ENCODE data around the gene ABCD3. TPM values are rescaled to one million over a fixed set of nuclear protein-coding genes. Genes with fewer than 3 reads are reported as not detected.

Gene ABCD3
- total and polyA plus RNA-seq, 2 experiments from 2014 or later: 31.8 to 41.7 TPM

- H3K79me2 ChIP-seq (ENCODE audit: insufficient read depth): no peaks in the 10 kb centered on the region
- H3K4me1 ChIP-seq (ENCODE audit: insufficient read depth): no peaks in the 10 kb centered on the region; the same call in 1 of the 2 replicates
- WGBS, 2 experiments (ENCODE audit: low coverage in 1 of 2, low lambda C conversion rate in 2 of 2, missing lambda C conversion rate in 2 of 2): 60 to 69% methylated on average over 3 of the region's 3 CpGs
- no peak overlapping the region for H2AFZ ChIP-seq
- H3K36me3 ChIP-seq (ENCODE audit: low read depth): no peaks in the 10 kb centered on the region
- TF ChIP-seq EZH2phosphoT487 (IDR thresholded peaks at IDR 0.05; ENCODE audit: insufficient read depth, low read depth) (no peak), EZH2 (IDR thresholded peaks at IDR 0.05; ENCODE audit: insufficient read depth, poor library complexity, severe bottlenecking) (no peak)
- no peak overlapping the region for H3K27ac ChIP-seq
- H3F3A ChIP-seq (ENCODE audit: insufficient read depth): peaks cover 3% of the 10 kb centered on the region; the same call in 1 of the 2 replicates
- no peak for DNase-seq
- in situ Hi-C loops (cut with MboI): no loop called here
- 0 out of 2 replicates have a peak, but pooled peaks cover 14% of the 10 kb centered on the region for H3K27me3 ChIP-seq (replicated peaks; ENCODE audit: insufficient read depth)
- H3K4me3 ChIP-seq: no peak overlapping the region
- H4K20me1 ChIP-seq (ENCODE audit: insufficient read depth): no peaks in the 10 kb centered on the region
- no peak overlapping the region for H3K4me2 ChIP-seq (ENCODE audit: unreplicated experiment)
- no peaks in the 10 kb centered on the region for H3K9me3 ChIP-seq (ENCODE audit: low read depth)
- no peaks in the 10 kb centered on the region for H3K9me2 ChIP-seq (ENCODE audit: insufficient read depth)
- H3K9ac ChIP-seq: no peak overlapping the region
Measured at GRCh38 chr1:94379615-94380014, 38.6 kb upstream of the ABCD3 start.

DNA sequence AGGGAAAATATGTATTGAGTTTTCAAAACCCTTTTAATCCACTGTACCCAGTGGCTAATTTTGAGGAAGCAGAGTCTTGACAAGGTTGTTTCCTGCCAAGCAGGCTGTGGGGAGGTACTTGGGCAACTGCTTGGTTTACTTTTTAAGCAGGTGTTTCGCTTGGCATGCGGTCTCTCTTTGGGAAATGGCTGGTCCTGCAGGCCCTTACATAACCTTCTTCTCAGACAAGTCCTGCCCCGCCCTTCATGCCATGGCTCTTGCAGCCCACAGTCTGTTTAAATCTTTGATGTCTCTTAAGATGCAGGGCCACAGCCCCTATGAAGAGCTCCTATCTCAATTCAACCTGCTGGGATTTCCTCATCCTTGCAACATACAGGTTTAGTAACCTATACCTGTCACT, 36.0 kb upstream of the ABCD3 start:
- no peak overlapping the region for H3K27ac ChIP-seq
- H3K9me3 ChIP-seq (ENCODE audit: low read depth): no peaks in the 10 kb centered on the region
- 70 to 83% methylated on average over 3 of the region's 3 CpGs for WGBS, 2 experiments (ENCODE audit: low coverage in 1 of 2, low lambda C conversion rate in 2 of 2, missing lambda C conversion rate in 2 of 2)
- H3K9me2 ChIP-seq (ENCODE audit: insufficient read depth): no peaks in the 10 kb centered on the region
- no peak for TF ChIP-seq EZH2 (IDR thresholded peaks at IDR 0.05; ENCODE audit: insufficient read depth, poor library complexity, severe bottlenecking)
- no peaks in the 10 kb centered on the region for H4K20me1 ChIP-seq (ENCODE audit: insufficient read depth)
- H3K79me2 ChIP-seq (ENCODE audit: insufficient read depth): no peaks in the 10 kb centered on the region
- H2AFZ ChIP-seq: no peak overlapping the region
- no peaks in the 10 kb centered on the region for H3F3A ChIP-seq (ENCODE audit: insufficient read depth)
- DNase-seq: no peak
- H3K27me3 ChIP-seq (replicated peaks; ENCODE audit: insufficient read depth): 0 out of 2 replicates have a peak, but pooled peaks cover 14% of the 10 kb centered on the region
- no peaks in the 10 kb centered on the region; the same call in 1 of the 2 replicates for H3K4me1 ChIP-seq (ENCODE audit: insufficient read depth)
- H3K4me2 ChIP-seq (ENCODE audit: unreplicated experiment): no peak overlapping the region
- no peak overlapping the region for H3K4me3 ChIP-seq
- H3K36me3 ChIP-seq (ENCODE audit: low read depth): no peaks in the 10 kb centered on the region
- in situ Hi-C loops (cut with MboI): no loop called here
- H3K9ac ChIP-seq: no peak overlapping the region

DNA sequence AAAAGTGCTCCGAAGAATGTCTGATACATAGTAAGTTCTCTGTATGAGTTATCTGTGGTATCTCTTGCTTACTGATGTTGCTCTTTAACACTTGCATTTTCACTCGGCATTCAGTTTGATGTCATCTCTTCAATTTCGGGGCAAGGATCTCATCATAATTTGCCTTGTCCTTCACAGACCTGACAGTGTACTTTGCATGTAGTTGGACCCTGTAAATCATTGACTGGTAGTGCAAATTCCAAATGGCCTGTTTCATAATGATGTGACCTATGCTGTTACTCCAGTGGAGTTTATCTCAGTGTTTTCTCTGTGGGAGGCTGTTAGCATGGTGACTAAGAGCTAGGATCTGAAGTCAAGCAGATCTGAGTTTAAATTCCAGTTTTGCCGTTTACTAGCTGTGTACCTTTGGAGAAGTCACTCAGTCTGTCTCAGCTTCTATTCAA, 34.2 kb upstream of the ABCD3 start:
- no peaks in the 10 kb centered on the region for H3K9me2 ChIP-seq (ENCODE audit: insufficient read depth)
- no peaks in the 10 kb centered on the region for H4K20me1 ChIP-seq (ENCODE audit: insufficient read depth)
- no peaks in the 10 kb centered on the region for H3K79me2 ChIP-seq (ENCODE audit: insufficient read depth)
- H3K4me3 ChIP-seq: no peak overlapping the region
- H3F3A ChIP-seq (ENCODE audit: insufficient read depth): no peaks in the 10 kb centered on the region
- H3K27me3 ChIP-seq (replicated peaks; ENCODE audit: insufficient read depth): 0 out of 2 replicates have a peak, but pooled peaks cover 19% of the 10 kb centered on the region
- H3K9me3 ChIP-seq (ENCODE audit: low read depth): no peaks in the 10 kb centered on the region
- no peak overlapping the region for H2AFZ ChIP-seq
- 80 to 91% methylated on average over 4 of the region's 4 CpGs for WGBS, 2 experiments (ENCODE audit: low coverage in 1 of 2, low lambda C conversion rate in 2 of 2, missing lambda C conversion rate in 2 of 2)
- TF ChIP-seq EZH2 (IDR thresholded peaks at IDR 0.05; ENCODE audit: insufficient read depth, poor library complexity, severe bottlenecking): no peak
- TF ChIP-seq EZH2phosphoT487 (IDR thresholded peaks at IDR 0.05; ENCODE audit: insufficient read depth, low read depth): no peak
- DNase-seq: peak; percentile 31
- no peak overlapping the region for H3K27ac ChIP-seq
- in situ Hi-C loops (cut with MboI): no loop called here
- no peaks in the 10 kb centered on the region; the same call in 1 of the 2 replicates for H3K4me1 ChIP-seq (ENCODE audit: insufficient read depth)
- no peaks in the 10 kb centered on the region for H3K36me3 ChIP-seq (ENCODE audit: low read depth)
- no peak overlapping the region for H3K4me2 ChIP-seq (ENCODE audit: unreplicated experiment)
- H3K9ac ChIP-seq: no peak overlapping the region

DNA sequence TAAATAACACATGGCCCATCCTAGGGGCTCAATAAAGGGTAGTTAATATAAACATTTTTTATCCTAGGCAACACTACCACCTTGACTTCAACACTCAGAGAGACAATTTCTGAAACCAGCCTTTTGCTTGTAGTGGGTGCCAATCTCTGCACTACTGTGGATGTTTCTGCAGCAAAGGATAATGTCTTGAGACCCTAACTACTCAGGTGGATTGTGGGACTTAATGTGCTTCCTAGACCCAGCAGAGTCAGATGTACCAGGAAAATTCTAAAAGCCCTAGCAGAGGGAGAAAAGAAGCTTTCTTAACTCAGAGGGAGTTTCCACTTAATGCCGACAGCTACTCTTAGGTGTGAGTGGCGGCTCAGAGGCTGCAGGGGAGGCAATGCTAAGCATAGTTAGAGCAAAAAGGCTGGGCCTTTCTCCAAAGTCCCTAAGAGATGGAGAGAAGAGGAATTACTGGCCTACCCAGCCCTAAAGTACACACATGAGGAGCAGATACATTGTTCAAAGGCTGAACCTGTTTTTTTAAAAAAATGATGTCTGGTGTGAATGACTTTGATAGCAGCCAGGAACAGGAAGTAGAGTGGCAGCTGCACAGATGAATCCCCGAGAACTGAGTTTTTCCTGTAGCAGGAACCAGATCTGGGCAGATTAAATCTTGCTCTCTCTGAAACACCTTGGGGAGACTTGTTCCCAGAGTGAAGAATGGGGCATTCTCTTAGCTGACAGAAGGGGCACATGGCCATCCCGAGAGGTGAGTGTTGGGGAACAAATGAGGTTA, 33.5 kb upstream of the ABCD3 start:
- H3K9ac ChIP-seq: no peak overlapping the region
- no peak overlapping the region for H3K27ac ChIP-seq
- H3K36me3 ChIP-seq (ENCODE audit: low read depth): no peaks in the 10 kb centered on the region
- no peak for DNase-seq
- no peak overlapping the region for H3K4me3 ChIP-seq
- 53 to 54% methylated on average over 4 of the region's 4 CpGs for WGBS, 2 experiments (ENCODE audit: low coverage in 1 of 2, low lambda C conversion rate in 2 of 2, missing lambda C conversion rate in 2 of 2)
- no peak overlapping the region for H3K4me2 ChIP-seq (ENCODE audit: unreplicated experiment)
- TF ChIP-seq EZH2phosphoT487 (IDR thresholded peaks at IDR 0.05; ENCODE audit: insufficient read depth, low read depth) (no peak), EZH2 (IDR thresholded peaks at IDR 0.05; ENCODE audit: insufficient read depth, poor library complexity, severe bottlenecking) (no peak)
- no peaks in the 10 kb centered on the region for H3K9me2 ChIP-seq (ENCODE audit: insufficient read depth)
- no peaks in the 10 kb centered on the region for H3K9me3 ChIP-seq (ENCODE audit: low read depth)
- no peak overlapping the region for H2AFZ ChIP-seq
- H3K4me1 ChIP-seq (ENCODE audit: insufficient read depth): no peaks in the 10 kb centered on the region; the same call in 1 of the 2 replicates
- H3F3A ChIP-seq (ENCODE audit: insufficient read depth): no peaks in the 10 kb centered on the region
- in situ Hi-C loops (cut with MboI): no loop called here
- 0 out of 2 replicates have a peak, but pooled peaks cover 15% of the 10 kb centered on the region for H3K27me3 ChIP-seq (replicated peaks; ENCODE audit: insufficient read depth)
- H3K79me2 ChIP-seq (ENCODE audit: insufficient read depth): no peaks in the 10 kb centered on the region
- no peaks in the 10 kb centered on the region for H4K20me1 ChIP-seq (ENCODE audit: insufficient read depth)

Data from GM23248 (cell line).